ENCODE data around the gene SORCS1.

GRCh38 chr10:106894692-106895091, 269.8 kb downstream of the SORCS1 start:
- TF ChIP-seq CTCF (IDR thresholded peaks at IDR 0.05) (no peak), ZFX (IDR thresholded peaks at IDR 0.05; ENCODE audit: borderline replicate concordance) (no peak)
